ENCODE results near the gene XK. TPM values are rescaled to one million over a fixed set of nuclear protein-coding genes. Genes with fewer than 3 reads are reported as not detected.

The XK gene
- total and polyA plus RNA-seq, 2 experiments from 2014 or later, result 0.29 to 1.5 TPM

GRCh38 chrX:37711991-37712390 is 26.4 kb downstream of the XK start:
- H3K9me3 Mint-ChIP-seq, result peaks cover 6% of the 10 kb centered on the region; the same call in 2 of the 3 replicates
- ATAC-seq, result no peak
- no peak for DNase-seq (ENCODE audit: low spot score)

More at GRCh38 chrX:37711991-37712390, 26.4 kb downstream of the XK start:
- Histone ChIP-seq H3K27ac (ENCODE audit: low read depth) (no peak overlapping the region), H3K79me2 (replicated peaks; ENCODE audit: insufficient read depth) (no peaks in the 10 kb centered on the region), H3K36me3 (ENCODE audit: insufficient read depth) (no peaks in the 10 kb centered on the region), H3K9me2 (ENCODE audit: insufficient read depth) (no peaks in the 10 kb centered on the region), H3F3A (replicated peaks; ENCODE audit: low read depth) (no peaks in the 10 kb centered on the region), H2AFZ (no peak overlapping the region), H3K4me3 (no peak overlapping the region), H3K27me3 (ENCODE audit: insufficient read depth) (no peaks in the 10 kb centered on the region), H3K4me2 (no peak overlapping the region), H4K20me1 (replicated peaks; ENCODE audit: insufficient read depth) (no peaks in the 10 kb centered on the region), H3K4me1 (ENCODE audit: insufficient read depth) (no peaks in the 10 kb centered on the region)
- Mint-ChIP-seq H3K27ac (no peak overlapping the region), H3K27me3 (ENCODE audit: insufficient read depth, low read depth, poor library complexity) (no peaks in the 10 kb centered on the region), H3K36me3 (ENCODE audit: low read depth) (no peaks in the 10 kb centered on the region), H3K4me3 (no peak overlapping the region), H3K4me1 (no peaks in the 10 kb centered on the region)
- no peak for TF ChIP-seq ETS1 (IDR thresholded peaks at IDR 0.05)
- TF ChIP-seq EZH2phosphoT487 (IDR thresholded peaks at IDR 0.05; ENCODE audit: unreplicated experiment), result no peak
- TF ChIP-seq CTCF (conservative IDR thresholded peaks at IDR 0.05; ENCODE audit: low read depth in 2 of 2), result no peak
- TF ChIP-seq EZH2 (IDR thresholded peaks at IDR 0.05; ENCODE audit: low read depth, unreplicated experiment), result no peak
- TF ChIP-seq ZNF114 (CRISPR knock-in tag; IDR thresholded peaks at IDR 0.05), result no peak
- no peak for TF ChIP-seq POLR2AphosphoS5 (IDR thresholded peaks at IDR 0.05; ENCODE audit: low read depth)
- TF ChIP-seq ZNF462 (CRISPR knock-in tag; IDR thresholded peaks at IDR 0.05), result no peak
- no peak for TF ChIP-seq NANOG (IDR thresholded peaks at IDR 0.05; ENCODE audit: borderline replicate concordance)
- no peak for TF ChIP-seq REST (IDR thresholded peaks at IDR 0.05; ENCODE audit: unreplicated experiment)

Data from GM23338 (cell line).